ENCODE data around the gene TP73. TPM values are rescaled to one million over a fixed set of nuclear protein-coding genes. Genes with fewer than 3 reads are reported as not detected.

The TP73 gene
- total and polyA plus RNA-seq, 2 donors from 2014 or later = 0.54 TPM; not detected in 1

- H3K4me3 ChIP-seq (ENCODE audit: low read length in 3 of 3) = no peak overlapping the region
- TF ChIP-seq CTCF (IDR thresholded peaks at IDR 0.05; ENCODE audit: borderline replicate concordance, extremely low read depth, insufficient read depth) = no peak
- no peak overlapping the region for H3K9ac ChIP-seq (ENCODE audit: low read length in 3 of 3)
- no peak overlapping the region for H3K27ac ChIP-seq (ENCODE audit: low read depth in 2 of 2, low read length in 2 of 2)
- DNase-seq = no peak
- H3K4me1 ChIP-seq (ENCODE audit: control insufficient read depth in 2 of 3, insufficient read depth in 2 of 3, low read depth in 1 of 3, low read length in 3 of 3) = no peaks in the 10 kb centered on the region
- no peaks in the 10 kb centered on the region for H3K27me3 ChIP-seq (ENCODE audit: control insufficient read depth, insufficient read depth, low read length)
- FAIRE-seq = no peak
- intact Hi-C loops (cut with DNase I) = no loop called here
- no peaks in the 10 kb centered on the region for H3K9me3 ChIP-seq (ENCODE audit: control insufficient read depth in 2 of 3, insufficient read depth in 1 of 3, low read length in 3 of 3)
- H3K36me3 ChIP-seq (ENCODE audit: control insufficient read depth in 2 of 3, insufficient read depth in 3 of 3, low read length in 3 of 3) = no peaks in the 10 kb centered on the region
Measured at GRCh38 chr1:3706651-3707297, 54.5 kb downstream of the TP73 start.

DNA sequence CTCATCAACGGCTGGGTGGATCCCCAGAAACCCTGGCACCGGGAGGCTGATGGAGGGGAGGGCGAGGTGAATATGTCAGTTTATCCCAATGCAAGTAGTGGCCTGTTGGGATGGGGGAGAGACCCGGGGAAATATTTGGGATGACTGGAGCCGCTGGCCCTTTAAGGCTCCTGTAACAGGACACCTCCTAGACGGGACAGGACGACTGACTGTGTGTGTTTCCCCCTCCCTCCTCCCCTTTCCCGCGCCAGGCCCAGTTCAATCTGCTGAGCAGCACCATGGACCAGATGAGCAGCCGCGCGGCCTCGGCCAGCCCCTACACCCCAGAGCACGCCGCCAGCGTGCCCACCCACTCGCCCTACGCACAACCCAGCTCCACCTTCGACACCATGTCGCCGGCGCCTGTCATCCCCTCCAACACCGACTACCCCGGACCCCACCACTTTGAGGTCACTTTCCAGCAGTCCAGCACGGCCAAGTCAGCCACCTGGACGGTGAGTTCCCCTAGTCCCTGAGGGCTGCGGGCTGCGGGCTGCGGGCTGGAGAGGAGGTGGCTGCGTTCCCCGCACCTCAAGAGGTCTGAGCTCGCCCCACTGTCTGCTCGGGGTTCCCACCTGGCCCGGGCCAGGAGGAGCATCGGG lies 55.1 kb downstream of the TP73 start:
- peak in 1 of 5 donors; percentile 20 for DNase-seq
- H3K27ac ChIP-seq (ENCODE audit: low read depth in 2 of 2, low read length in 2 of 2) = no peak overlapping the region
- H3K36me3 ChIP-seq (ENCODE audit: control insufficient read depth in 2 of 3, insufficient read depth in 3 of 3, low read length in 3 of 3) = no peaks in the 10 kb centered on the region
- H3K9me3 ChIP-seq (ENCODE audit: control insufficient read depth in 2 of 3, insufficient read depth in 1 of 3, low read length in 3 of 3) = no peaks in the 10 kb centered on the region
- intact Hi-C loops (cut with DNase I) = no loop called here
- H3K4me3 ChIP-seq (ENCODE audit: low read length in 3 of 3) = no peak overlapping the region
- H3K27me3 ChIP-seq (ENCODE audit: control insufficient read depth, insufficient read depth, low read length) = no peaks in the 10 kb centered on the region
- no peak for TF ChIP-seq CTCF (IDR thresholded peaks at IDR 0.05; ENCODE audit: borderline replicate concordance, extremely low read depth, insufficient read depth)
- no peak overlapping the region for H3K9ac ChIP-seq (ENCODE audit: low read length in 3 of 3)
- FAIRE-seq = no peak
- H3K4me1 ChIP-seq (ENCODE audit: control insufficient read depth in 2 of 3, insufficient read depth in 2 of 3, low read depth in 1 of 3, low read length in 3 of 3) = no peaks in the 10 kb centered on the region

DNA sequence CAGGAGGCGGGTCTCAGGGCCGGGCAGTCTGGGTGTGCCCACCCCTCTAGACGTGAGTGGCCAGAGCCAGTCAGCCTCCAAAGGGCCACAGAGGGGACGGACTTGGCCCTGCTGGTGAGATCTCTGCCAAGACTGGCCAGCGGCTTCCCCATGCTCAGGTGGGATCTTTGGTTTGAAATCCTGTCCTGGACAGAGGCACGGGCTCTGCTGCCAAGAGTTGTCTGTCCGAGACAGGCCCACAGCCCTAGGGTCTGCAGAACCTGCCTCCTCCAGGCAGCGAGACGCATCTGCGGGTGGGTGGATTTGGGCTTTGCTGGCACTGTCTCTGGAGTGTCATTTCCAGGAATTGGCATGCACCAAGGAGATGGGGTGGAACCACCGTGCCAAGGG lies 55.6 kb downstream of the TP73 start:
- H3K9me3 ChIP-seq (ENCODE audit: control insufficient read depth in 2 of 3, insufficient read depth in 1 of 3, low read length in 3 of 3) = no peaks in the 10 kb centered on the region
- no peak overlapping the region for H3K4me3 ChIP-seq (ENCODE audit: low read length in 3 of 3)
- H3K4me1 ChIP-seq (ENCODE audit: control insufficient read depth in 2 of 3, insufficient read depth in 2 of 3, low read depth in 1 of 3, low read length in 3 of 3) = no peaks in the 10 kb centered on the region
- intact Hi-C loops (cut with DNase I) = no loop called here
- H3K27ac ChIP-seq (ENCODE audit: low read depth in 2 of 2, low read length in 2 of 2) = no peak overlapping the region
- no peaks in the 10 kb centered on the region for H3K27me3 ChIP-seq (ENCODE audit: control insufficient read depth, insufficient read depth, low read length)
- no peak for TF ChIP-seq CTCF (IDR thresholded peaks at IDR 0.05; ENCODE audit: borderline replicate concordance, extremely low read depth, insufficient read depth)
- FAIRE-seq (no peak), DNase-seq (no peak)
- H3K9ac ChIP-seq (ENCODE audit: low read length in 3 of 3) = no peak overlapping the region
- no peaks in the 10 kb centered on the region for H3K36me3 ChIP-seq (ENCODE audit: control insufficient read depth in 2 of 3, insufficient read depth in 3 of 3, low read length in 3 of 3)

Data from kidney (tissue), 14 donors.